Neural cell (in vitro differentiated cells): Measurements from ENCODE around the gene FANCB.

Experiments used
- POLR2AphosphoS5 ChIP-seq: IDR thresholded peaks from 2 replicates; pipeline ENCODE4 v1.6.1; 2012
- RAD21 ChIP-seq: fragments of 450-650 bp; conservative IDR thresholded peaks from 2 replicates; pipeline ENCODE4 v1.6.1; 2014; ENCODE audit warnings: antibody characterized with exemption, mild to moderate bottlenecking, moderate library complexity

GRCh38 chrX:14825851-14826250 lies 47.0 kb downstream of the FANCB start:
- TF ChIP-seq POLR2AphosphoS5, result no peak
- no peak for TF ChIP-seq RAD21
